Esophagus squamous epithelium (tissue), 5 donors: ENCODE results near the gene TMED1. TPM values are rescaled to one million over a fixed set of nuclear protein-coding genes. Genes with fewer than 3 reads are reported as not detected.

ENCODE experiments used
- DNase-seq: peaks from one replicate; lab custom pipeline; 2025; lab: John Stamatoyannopoulos, UW
- H3K27ac ChIP-seq, 4 donors: fragments of 200-600 bp; sonication (generic); one replicate each; pipeline ENCODE4 v1.5.1; 2016 to 2019; ENCODE audit warnings: mild to moderate bottlenecking in 1 of 4
- H3K27me3 ChIP-seq, 4 donors: fragments of 200-600 bp; sonication (generic); 1 replicate in 3 of 4; 2 replicates in 1 of 4; pipeline versions ENCODE4 v1.5.1 to v1.6.0; 2017 to 2021; ENCODE audit warnings: antibody characterized with exemption in 1 of 4
- H3K36me3 ChIP-seq, 3 donors: fragments of 200-600 bp; sonication (generic); one replicate each; pipeline ENCODE4 v1.5.1; 2016 to 2019
- H3K4me1 ChIP-seq, 3 donors: fragments of 200-600 bp; sonication (generic); one replicate each; pipeline ENCODE4 v1.5.1; 2017 to 2019
- H3K4me3 ChIP-seq, 4 donors: fragments of 200-600 bp; sonication (generic); 1 replicate in 3 of 4; 2 replicates in 1 of 4; pipeline ENCODE4 v1.5.1; 2016 to 2019; ENCODE audit warnings: mild to moderate bottlenecking in 2 of 4, moderate library complexity in 1 of 4
- H3K9me3 ChIP-seq, 3 donors: fragments of 200-600 bp; sonication (generic); one replicate each; pipeline ENCODE4 v1.5.1; 2016 to 2019
- POLR2A ChIP-seq, 4 donors: fragments of 450-650 bp; IDR thresholded peaks; one replicate each; pipeline ENCODE4 v1.6.1; 2017; ENCODE audit warnings: antibody characterized with exemption in 4 of 4, mild to moderate bottlenecking in 4 of 4, moderate library complexity in 3 of 4
- WGBS, 2 donors: methylation state at CpG; one replicate each; pipeline ENCODE4 v1.1.5; 2018; 5-methylcytosine and 5-hydroxymethylcytosine counted together
- intact Hi-C: fragments of 100-400 bp; cut with DNase I; formaldehyde crosslinking; loops from one replicate; pipeline ENCODE4 v1.15.0; 2022
- total RNA-seq, 4 donors: library from RNA; depleted of rRNA; stranded (reverse); fragments of >200 nt; gene quantifications; one replicate each; pipeline ENCODE4 v1.1.0, GENCODE V29; 2016
- TF ChIP-seq, protein P1 (sequence below), 6 experiments: fragments of 450-650 bp in 4 of 6; fragments of 200-600 bp in 2 of 6; sonication (generic) in 2 of 6; IDR thresholded peaks; one replicate each; pipeline ENCODE4 v1.5.1; 2016 to 2019; ENCODE audit warnings: antibody characterized with exemption in 6 of 6, mild to moderate bottlenecking in 4 of 6, moderate library complexity in 4 of 6
- donor health status: DM: yes; HTN: yes; CAD: no.

TMED1 gene
- total RNA-seq, 4 donors from 2014 or later, result 14.7 to 30.3 (median 24.1) TPM

DNA sequence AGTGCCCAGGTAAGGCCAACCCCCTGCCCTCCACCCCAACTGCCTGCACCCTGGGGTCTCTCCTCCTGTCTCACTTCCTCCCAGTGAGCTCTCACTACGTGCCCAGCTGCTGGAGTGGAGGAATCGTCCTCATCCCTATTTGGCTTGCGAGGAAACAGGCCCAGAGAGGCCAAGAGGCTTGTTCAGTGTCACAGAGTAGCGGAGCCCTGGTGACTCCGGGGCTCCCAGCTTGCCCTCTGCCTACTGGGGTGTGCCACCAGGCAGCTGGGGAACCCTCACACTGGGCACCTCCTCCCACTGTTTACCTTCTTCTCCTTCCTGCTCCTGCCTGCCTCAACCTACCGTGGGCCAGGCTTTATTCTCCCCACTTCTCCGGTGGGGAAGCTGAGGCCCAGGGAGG is 5.6 kb downstream of the TMED1 start:
- no peak for DNase-seq
- Histone ChIP-seq H3K36me3 (peaks cover 11 to 93% (median 21%) of the 10 kb centered on the region in 3 donors), H3K4me3 (no peak overlapping the region), H3K27me3 (no peaks in the 10 kb centered on the region), H3K4me1 (peaks cover 0 to 9% (median 3%) of the 10 kb centered on the region in 3 donors), H3K27ac (no peak overlapping the region), H3K9me3 (no peaks in the 10 kb centered on the region)
- intact Hi-C loops, result no loop called here
- WGBS, 2 donors, result 80 to 85% methylated on average over 2 to 5 of the region's 7 CpGs
- TF ChIP-seq, protein P1, sequence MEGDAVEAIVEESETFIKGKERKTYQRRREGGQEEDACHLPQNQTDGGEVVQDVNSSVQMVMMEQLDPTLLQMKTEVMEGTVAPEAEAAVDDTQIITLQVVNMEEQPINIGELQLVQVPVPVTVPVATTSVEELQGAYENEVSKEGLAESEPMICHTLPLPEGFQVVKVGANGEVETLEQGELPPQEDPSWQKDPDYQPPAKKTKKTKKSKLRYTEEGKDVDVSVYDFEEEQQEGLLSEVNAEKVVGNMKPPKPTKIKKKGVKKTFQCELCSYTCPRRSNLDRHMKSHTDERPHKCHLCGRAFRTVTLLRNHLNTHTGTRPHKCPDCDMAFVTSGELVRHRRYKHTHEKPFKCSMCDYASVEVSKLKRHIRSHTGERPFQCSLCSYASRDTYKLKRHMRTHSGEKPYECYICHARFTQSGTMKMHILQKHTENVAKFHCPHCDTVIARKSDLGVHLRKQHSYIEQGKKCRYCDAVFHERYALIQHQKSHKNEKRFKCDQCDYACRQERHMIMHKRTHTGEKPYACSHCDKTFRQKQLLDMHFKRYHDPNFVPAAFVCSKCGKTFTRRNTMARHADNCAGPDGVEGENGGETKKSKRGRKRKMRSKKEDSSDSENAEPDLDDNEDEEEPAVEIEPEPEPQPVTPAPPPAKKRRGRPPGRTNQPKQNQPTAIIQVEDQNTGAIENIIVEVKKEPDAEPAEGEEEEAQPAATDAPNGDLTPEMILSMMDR (IDR thresholded peaks at IDR 0.05), result no peak
- TF ChIP-seq POLR2A (IDR thresholded peaks at IDR 0.05), result no peak

DNA sequence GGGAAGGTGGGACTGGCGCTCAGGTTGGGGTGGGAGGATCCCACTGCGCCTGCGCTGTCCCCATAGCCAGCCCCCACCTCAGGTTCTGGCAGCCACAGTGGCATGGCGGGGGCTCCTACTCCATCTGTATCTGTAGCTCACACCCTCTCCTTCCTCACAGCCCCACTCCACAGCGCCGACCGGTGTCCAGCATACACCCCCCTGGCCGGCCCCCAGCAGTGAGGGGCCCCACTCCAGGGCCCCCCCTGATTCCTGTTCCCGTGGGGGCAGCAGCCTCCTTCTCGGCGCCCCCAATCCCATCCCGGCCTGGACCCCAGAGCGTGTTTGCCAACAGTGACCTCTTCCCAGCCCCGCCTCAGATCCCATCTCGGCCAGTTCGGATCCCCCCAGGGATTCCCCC is 6.0 kb downstream of the TMED1 start:
- Histone ChIP-seq H3K4me1 (peaks cover 0 to 5% (median 0%) of the 10 kb centered on the region in 3 donors), H3K27ac (no peak overlapping the region), H3K4me3 (no peak overlapping the region), H3K36me3 (peaks cover 14 to 97% (median 21%) of the 10 kb centered on the region in 3 donors), H3K27me3 (no peaks in the 10 kb centered on the region), H3K9me3 (no peaks in the 10 kb centered on the region)
- WGBS, 2 donors, result 100% methylated on average over 2 of the region's 16 CpGs; no CpG with 5 or more reads in 1 of the 2 donors
- DNase-seq, result no peak
- TF ChIP-seq, protein P1 (IDR thresholded peaks at IDR 0.05), result no peak
- TF ChIP-seq POLR2A (IDR thresholded peaks at IDR 0.05), result no peak
- intact Hi-C loops, result no loop called here

DNA sequence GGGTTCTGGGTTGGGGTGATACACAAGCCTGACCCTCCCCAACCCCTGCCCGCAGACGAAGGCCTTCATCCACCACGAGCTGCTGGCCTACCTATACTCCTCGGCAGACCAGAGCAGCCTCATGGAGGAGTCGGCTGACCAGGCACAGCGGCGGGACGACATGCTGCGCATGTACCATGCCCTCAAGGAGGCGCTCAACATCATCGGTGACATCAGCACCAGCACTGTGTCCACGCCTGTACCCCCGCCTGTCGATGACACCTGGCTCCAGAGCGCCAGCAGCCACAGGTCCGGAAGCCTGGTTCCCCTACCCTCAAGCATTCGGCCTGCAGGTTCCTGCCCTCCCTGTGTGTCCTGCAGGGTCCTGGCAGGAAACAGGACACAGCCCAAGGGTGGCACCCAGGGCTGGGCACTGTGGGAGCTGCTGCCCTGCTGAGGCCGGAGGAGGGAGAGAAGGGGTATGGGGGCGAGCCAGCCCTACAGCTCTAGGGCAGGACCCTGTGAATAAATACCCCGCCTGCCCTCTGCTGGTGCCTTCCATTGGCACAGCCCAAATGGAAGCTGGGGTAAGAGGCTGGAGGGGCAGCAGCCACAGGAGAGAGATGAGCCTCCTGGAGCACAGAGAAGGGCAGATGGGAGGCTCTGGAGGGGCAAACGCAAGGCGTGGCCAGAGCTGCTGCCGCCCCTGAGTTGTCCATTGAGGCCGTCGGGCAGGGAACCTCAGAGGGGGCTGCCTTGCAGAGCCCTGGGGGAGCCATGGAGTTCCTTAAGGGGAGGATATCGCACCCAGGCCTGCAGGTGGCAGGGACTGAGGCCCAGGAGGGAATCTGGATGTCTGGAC is 6.8 kb downstream of the TMED1 start:
- H3K4me3 ChIP-seq, result no peak overlapping the region
- WGBS, 2 donors, result 83 to 87% methylated on average over 7 to 9 of the region's 26 CpGs

DNA sequence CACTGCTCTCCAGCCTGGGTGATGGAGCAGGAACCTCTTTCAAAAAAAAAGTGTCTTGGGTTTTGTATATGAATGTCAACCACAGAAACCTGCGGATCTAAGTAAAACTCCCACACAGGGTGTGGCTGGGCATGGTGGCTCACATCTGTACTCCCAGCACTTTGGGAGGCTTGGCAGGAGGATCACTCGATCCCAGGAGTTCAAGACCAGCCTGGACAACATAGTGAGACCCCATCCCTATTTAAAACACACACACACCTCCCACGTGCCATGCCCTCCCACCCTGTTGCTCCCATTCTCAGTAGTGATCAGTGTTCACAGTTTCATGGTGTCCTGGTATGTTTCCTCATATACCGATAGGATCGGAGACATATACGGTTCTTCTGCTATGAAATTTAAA is 9.2 kb downstream of the TMED1 start:
- WGBS, 2 donors, result 85 to 87% methylated on average over 6 of the region's 6 CpGs
- intact Hi-C loops, result no loop called here
- TF ChIP-seq, protein P1 (IDR thresholded peaks at IDR 0.05), result no peak
- no peak for TF ChIP-seq POLR2A (IDR thresholded peaks at IDR 0.05)
- Histone ChIP-seq H3K27ac (no peak overlapping the region), H3K4me1 (no peaks in the 10 kb centered on the region), H3K4me3 (no peak overlapping the region), H3K27me3 (no peaks in the 10 kb centered on the region), H3K9me3 (no peaks in the 10 kb centered on the region), H3K36me3 (peaks cover 19 to 99% (median 42%) of the 10 kb centered on the region in 3 donors)
- no peak for DNase-seq

More for the DNA sequence above, 6.8 kb downstream of the TMED1 start:
- intact Hi-C loops, result no loop called here
- no peak for DNase-seq
- Histone ChIP-seq H3K36me3 (peaks cover 19 to 98% (median 29%) of the 10 kb centered on the region in 3 donors), H3K27ac (no peak overlapping the region), H3K9me3 (no peaks in the 10 kb centered on the region), H3K4me1 (no peaks in the 10 kb centered on the region), H3K27me3 (no peaks in the 10 kb centered on the region)
- no peak for TF ChIP-seq POLR2A (IDR thresholded peaks at IDR 0.05)
- TF ChIP-seq, protein P1 (IDR thresholded peaks at IDR 0.05), result no peak

DNA sequence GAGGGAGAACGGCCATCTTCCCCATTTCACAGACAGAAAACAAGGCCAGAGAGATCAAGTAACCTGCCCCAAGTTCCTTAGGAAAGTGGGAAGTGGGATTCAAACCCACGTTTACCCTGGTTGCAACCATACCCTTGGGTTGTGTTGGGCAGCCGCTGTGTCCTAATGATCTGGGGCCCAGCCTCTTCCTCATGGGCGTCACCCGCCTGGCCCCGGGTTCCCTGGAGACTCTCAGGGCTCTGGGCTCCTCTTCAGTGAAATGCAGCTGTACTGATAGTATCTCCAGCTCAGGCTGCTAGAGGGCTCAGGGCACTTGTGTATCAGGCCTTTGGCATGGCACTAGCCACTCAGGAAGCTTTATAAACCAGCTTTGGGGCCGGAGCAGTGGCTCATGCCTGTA is 9.8 kb downstream of the TMED1 start:
- Histone ChIP-seq H3K27me3 (no peaks in the 10 kb centered on the region), H3K36me3 (peaks cover 19 to 99% (median 42%) of the 10 kb centered on the region in 3 donors), H3K9me3 (no peaks in the 10 kb centered on the region), H3K4me1 (no peaks in the 10 kb centered on the region), H3K27ac (no peak overlapping the region), H3K4me3 (no peak overlapping the region)
- intact Hi-C loops, result no loop called here
- WGBS, 2 donors, result 73 to 75% methylated on average over 2 to 6 of the region's 7 CpGs
- DNase-seq, result no peak
- TF ChIP-seq POLR2A (IDR thresholded peaks at IDR 0.05), result no peak
- TF ChIP-seq, protein P1 (IDR thresholded peaks at IDR 0.05), result no peak
